H1 (cell line): ENCODE data around the gene PMM2. TPM values are rescaled to one million over a fixed set of nuclear protein-coding genes. Genes with fewer than 3 reads are reported as not detected.
A peak's percentile ranks its signal among the peaks of the same experiment; 100 is the strongest.

Experiments used
- CTCF ChIA-PET: fragments of 300-600 bp; sonication (Branson Sonifier 250); formaldehyde crosslinking; loops from one replicate; lab custom pipeline; 2021; ENCODE audit not compliant: partially characterized antibody; lab: Charles Lee
- POLR2A ChIA-PET: fragments of 300-600 bp; sonication (Branson Sonifier 250); formaldehyde crosslinking; loops from one replicate; lab custom pipeline; 2021; ENCODE audit warnings: inconsistent platforms; ENCODE audit not compliant: partially characterized antibody; lab: Charles Lee
- DNase-seq, 2 experiments: peaks; one replicate each; pipeline versions ENCODE4 v3.0.0 to v3.0.0-alpha.2; 2010 to 2022; ENCODE audit warnings: low spot score in 2 of 2, low read depth in 1 of 2, mixed read lengths in 1 of 2
- FAIRE-seq: peaks from 2 replicates; lab custom pipeline; 2011; peaks lifted over from hg19 to GRCh38; lab: Jason Lieb, UNC
- H2AFZ ChIP-seq: 2 replicates; pipeline ENCODE4 v1.8.1; 2012; ENCODE audit warnings: low read length, inconsistent platforms
- H2AK5ac ChIP-seq: 2 replicates; pipeline ENCODE4 v1.6.1; 2013; ENCODE audit warnings: low read depth, low read length
- H2BK120ac ChIP-seq: replicated peaks from 2 replicates; pipeline ENCODE3; 2013; ENCODE audit warnings: low read depth, low read length, inconsistent platforms
- H2BK12ac ChIP-seq: 2 replicates; pipeline ENCODE4 v1.6.1; 2013; ENCODE audit warnings: low read depth, low read length
- H2BK15ac ChIP-seq: 2 replicates; pipeline ENCODE4 v1.6.1; 2013; ENCODE audit warnings: low read length
- H2BK20ac ChIP-seq: 2 replicates; pipeline ENCODE4 v1.6.1; 2013; ENCODE audit warnings: low read length
- H2BK5ac ChIP-seq: 2 replicates; pipeline ENCODE4 v1.6.1; 2013; ENCODE audit warnings: low read depth, low read length
- H3K14ac ChIP-seq: 2 replicates; pipeline ENCODE4 v1.6.1; 2013; ENCODE audit warnings: inconsistent platforms; ENCODE audit not compliant: insufficient read length
- H3K18ac ChIP-seq: 2 replicates; pipeline ENCODE4 v1.6.1; 2013; ENCODE audit warnings: low read length; ENCODE audit errors: extremely low read depth
- H3K23ac ChIP-seq: 2 replicates; pipeline ENCODE4 v1.6.1; 2013; ENCODE audit warnings: inconsistent platforms; ENCODE audit not compliant: insufficient read length
- H3K23me2 ChIP-seq: 2 replicates; pipeline ENCODE4 v1.6.1; 2013; ENCODE audit warnings: low read depth, low read length
- H3K27ac ChIP-seq: 2 replicates; pipeline ENCODE4 v1.6.1; 2011; ENCODE audit warnings: low read depth, low read length, inconsistent platforms
- H3K27me3 ChIP-seq, 4 experiments: replicated peaks in 1 of 4; 1 replicate in 1 of 4; 2 replicates in 3 of 4; pipeline versions ENCODE4 v1.6.1 to v1.8.1; 2011 to 2013; ENCODE audit warnings: low read length in 3 of 4, mild to moderate bottlenecking in 3 of 4, inconsistent platforms in 2 of 4, mixed read lengths in 2 of 4, moderate library complexity in 1 of 4; ENCODE audit not compliant: control insufficient read depth in 3 of 4, insufficient read depth in 3 of 4; ENCODE audit errors: extremely low read depth in 1 of 4
- H3K36me3 ChIP-seq, 4 experiments: 2 replicates each; pipeline versions ENCODE4 v1.6.1 to v1.8.1; 2011 to 2013; ENCODE audit warnings: mild to moderate bottlenecking in 4 of 4, low read length in 3 of 4, moderate library complexity in 2 of 4, control low read depth in 1 of 4, inconsistent platforms in 1 of 4; ENCODE audit not compliant: insufficient read depth in 4 of 4, control insufficient read depth in 2 of 4
- H3K4ac ChIP-seq: replicated peaks from 2 replicates; pipeline ENCODE3; 2013; ENCODE audit warnings: low read length, low read depth, mixed read lengths, inconsistent platforms; ENCODE audit not compliant: insufficient read length
- H3K4me1 ChIP-seq, 4 experiments: replicated peaks in 1 of 4; 1 replicate in 1 of 4; 2 replicates in 3 of 4; pipeline versions ENCODE4 v1.6.1 to v1.8.1; 2011 to 2013; ENCODE audit warnings: low read length in 3 of 4, inconsistent platforms in 2 of 4, mixed read lengths in 1 of 4; ENCODE audit not compliant: insufficient read depth in 4 of 4, control insufficient read depth in 3 of 4
- H3K4me2 ChIP-seq, 2 experiments: 2 replicates each; pipeline versions ENCODE4 v1.6.1 to v1.8.1; 2011 to 2013; ENCODE audit warnings: low read depth in 2 of 2, low read length in 2 of 2, control low read depth in 1 of 2, inconsistent platforms in 1 of 2, mild to moderate bottlenecking in 1 of 2; ENCODE audit not compliant: insufficient read depth in 1 of 2
- H3K4me3 ChIP-seq, 4 experiments: fragments of 200-600, 300-600 bp in 1 of 4; sonication (generic), shearing (Covaris generic), sonication (Bioruptor Twin) in 1 of 4; 2 replicates each; pipeline versions ENCODE4 v1.5.1 to v1.8.1; 2011 to 2016; ENCODE audit warnings: low read length in 4 of 4, low read depth in 3 of 4, control low read depth in 2 of 4, inconsistent platforms in 2 of 4, mild to moderate bottlenecking in 2 of 4, mixed read lengths in 1 of 4, moderate library complexity in 1 of 4; ENCODE audit not compliant: insufficient read depth in 2 of 4; ENCODE audit errors: extremely low read depth in 1 of 4
- H3K56ac ChIP-seq: replicated peaks from 2 replicates; pipeline ENCODE3; 2013; ENCODE audit warnings: low read depth, mild to moderate bottlenecking, mixed read lengths, low read length, inconsistent platforms; ENCODE audit not compliant: insufficient read length
- H3K79me1 ChIP-seq: 2 replicates; pipeline ENCODE4 v1.6.1; 2013; ENCODE audit warnings: low read depth, low read length, control low read depth
- H3K79me2 ChIP-seq, 2 experiments: 2 replicates each; pipeline versions ENCODE4 v1.6.1 to v1.8.1; 2012 to 2013; ENCODE audit warnings: low read length in 2 of 2, mild to moderate bottlenecking in 2 of 2, inconsistent platforms in 1 of 2; ENCODE audit not compliant: insufficient read depth in 2 of 2, control insufficient read depth in 1 of 2
- H3K9ac ChIP-seq, 4 experiments: replicated peaks in 1 of 4; 1 replicate in 1 of 4; 2 replicates in 3 of 4; pipeline versions ENCODE4 v1.6.1 to v1.8.1; 2011 to 2013; ENCODE audit warnings: low read depth in 3 of 4, low read length in 3 of 4, control low read depth in 2 of 4, mild to moderate bottlenecking in 2 of 4, moderate library complexity in 2 of 4, inconsistent platforms in 1 of 4; ENCODE audit errors: extremely low read depth in 1 of 4
- H3K9me3 ChIP-seq, 2 experiments: 2 replicates each; pipeline versions ENCODE4 v1.6.1 to v1.8.1; 2012 to 2013; ENCODE audit warnings: mild to moderate bottlenecking in 2 of 2, moderate library complexity in 2 of 2, control low read depth in 1 of 2, inconsistent platforms in 1 of 2, low read depth in 1 of 2, low read length in 1 of 2, mixed read lengths in 1 of 2; ENCODE audit not compliant: insufficient read depth in 2 of 2
- H4K20me1 ChIP-seq, 2 experiments: replicated peaks in 1 of 2; 2 replicates each; pipeline versions ENCODE3 to v1.8.1; 2011 to 2013; ENCODE audit warnings: inconsistent platforms in 2 of 2, low read length in 2 of 2, mild to moderate bottlenecking in 1 of 2; ENCODE audit not compliant: insufficient read depth in 2 of 2, control insufficient read depth in 1 of 2
- H4K5ac ChIP-seq: 2 replicates; pipeline ENCODE4 v1.6.1; 2013; ENCODE audit warnings: low read length, low read depth, mixed read lengths, inconsistent platforms; ENCODE audit not compliant: insufficient read length
- H4K8ac ChIP-seq: 2 replicates; pipeline ENCODE4 v1.8.0; 2013; ENCODE audit warnings: mild to moderate bottlenecking, moderate library complexity, low read length, inconsistent platforms; ENCODE audit not compliant: insufficient read depth; ENCODE audit errors: extremely low read depth
- H4K91ac ChIP-seq: replicated peaks from 2 replicates; pipeline ENCODE3; 2013; ENCODE audit warnings: low read length, mixed read lengths, inconsistent platforms; ENCODE audit not compliant: insufficient read length
- CHD2 ChIP-seq: IDR thresholded peaks from 2 replicates; pipeline ENCODE4 v1.6.1; 2012; ENCODE audit warnings: low read length, improper control_type of control experiment
- GABPA ChIP-seq: IDR thresholded peaks from 2 replicates; pipeline ENCODE4 v1.6.1; 2011; ENCODE audit warnings: mild to moderate bottlenecking, low read length, moderate library complexity, borderline replicate concordance; ENCODE audit not compliant: insufficient read depth
- PHF8 ChIP-seq: fragments of 200-600 bp; sonication (generic); conservative IDR thresholded peaks from 2 replicates; pipeline ENCODE4 v1.7.1; 2012; ENCODE audit warnings: low read depth, mild to moderate bottlenecking, inconsistent platforms, low read length, moderate library complexity
- POLR2AphosphoS5 ChIP-seq: IDR thresholded peaks from 2 replicates; pipeline ENCODE4 v1.6.1; 2011; ENCODE audit warnings: low read depth, low read length
- RAD21 ChIP-seq, 2 experiments: IDR thresholded peaks in 1 of 2; conservative IDR thresholded peaks in 1 of 2; 2 replicates each; pipeline ENCODE4 v1.6.1; 2011; ENCODE audit warnings: low read depth in 2 of 2, low read length in 2 of 2, improper control_type of control experiment in 1 of 2, inconsistent platforms in 1 of 2, mild to moderate bottlenecking in 1 of 2, moderate library complexity in 1 of 2
- WGBS, 2 experiments: shearing (Covaris generic) in 1 of 2; methylation state at CpG; one replicate each; pipeline versions ENCODE4 v1.1.6 to v1.1.7; 2013 to 2015; ENCODE audit warnings: low lambda C conversion rate in 2 of 2, mixed read lengths in 2 of 2, inconsistent platforms in 1 of 2, low coverage in 1 of 2, missing lambda C conversion rate in 1 of 2; ENCODE audit not compliant: insufficient replicate concordance in 2 of 2, insufficient coverage in 1 of 2, insufficient read length in 1 of 2; ENCODE audit errors: extremely low coverage in 1 of 2, missing lambda C conversion rate in 1 of 2; 5-methylcytosine and 5-hydroxymethylcytosine counted together
- polyA plus RNA-seq, 7 experiments: library from polyadenylated mRNA; depleted of rRNA in 3 of 7; stranded (reverse) in 5 of 7; unstranded in 2 of 7; fragments of >200 nt in 5 of 7; fragments of 200-250 nt in 2 of 7; gene quantifications; 1 replicate in 5 of 7; 2 replicates in 1 of 7; 4 replicates in 1 of 7; pipeline versions ENCODE4 v1.2.1 to v1.2.3, GENCODE V29; 2011 to 2013; ENCODE audit warnings: missing spikeins in 2 of 7, mixed read lengths in 2 of 7
- total RNA-seq: library from RNA; stranded (reverse); fragmentation: NEBNext Ultra II Directional; extraction: Animal tissue kit (Norgen Biotek cat#: 25700); gene quantifications from 2 replicates; pipeline ENCODE4 v1.2.1, GENCODE V29; 2021

Gene PMM2
- total and polyA plus RNA-seq, 2 of the 8 experiments (the other 6 are each of a cell fraction or from before 2014, with no cell fraction given), result 26.2 to 49.4 TPM

DNA sequence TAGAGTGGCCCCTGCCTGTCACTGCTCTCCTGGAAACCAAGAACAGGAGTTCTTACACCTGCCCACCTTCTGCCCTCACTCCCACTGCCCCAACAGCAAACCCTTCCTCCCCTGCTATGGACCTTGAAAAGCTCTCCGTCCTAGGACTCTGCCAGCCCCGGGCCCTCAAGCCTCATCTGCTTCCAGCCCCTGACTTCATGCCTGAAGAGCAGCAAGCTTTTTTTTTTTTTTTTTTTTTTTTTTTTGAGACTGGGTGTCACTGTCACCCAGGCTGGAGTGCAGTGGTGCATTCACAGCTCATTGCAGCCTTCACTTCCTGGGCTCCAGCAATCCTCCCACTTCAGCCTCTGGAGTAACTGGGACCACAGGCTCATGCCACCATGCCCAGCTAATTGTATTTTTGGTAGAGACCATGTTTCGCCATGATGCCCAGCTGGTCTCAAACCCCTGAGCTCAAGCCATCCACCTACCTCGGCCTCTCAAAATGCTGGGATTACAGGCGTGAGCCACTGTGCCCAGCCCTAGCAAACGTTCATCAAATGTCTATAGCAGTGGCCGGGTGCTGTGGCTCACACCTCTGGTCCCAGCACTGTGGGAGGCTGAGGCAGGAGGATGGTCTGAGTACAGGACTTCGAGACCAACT lies 54.2 kb downstream of the PMM2 start:
- peak; percentile 62; the same call in 1 of the 2 replicates for TF ChIP-seq POLR2AphosphoS5
- no peak for TF ChIP-seq GABPA
- TF ChIP-seq CHD2, result no peak
- TF ChIP-seq RAD21 (IDR thresholded peaks at IDR 0.05 in 1 of 2, conservative IDR thresholded peaks at IDR 0.05 in 1 of 2; ENCODE audit: low read depth in 2 of 2, low read length in 2 of 2), result no peak
- no peak for TF ChIP-seq PHF8
- H3K56ac ChIP-seq, result no peak overlapping the region
- DNase-seq, result no peak
- H3K27me3 ChIP-seq, result no peaks in the 10 kb centered on the region
- no peak overlapping the region for H2BK120ac ChIP-seq
- H3K79me2 ChIP-seq, result peaks cover 0 to 3% of the 10 kb centered on the region in 2 experiments; a peak in 1 of 4 replicates
- POLR2A ChIA-PET, result interaction anchor here (0.7 to 24.4 kb wide), 6 partner anchors 20 to 175 kb away, joined by 3 to 456 read pairs (median 3); partner anchors contain the start of genes CARHSP1 and LITAFD
- no peak overlapping the region for H3K4me3 ChIP-seq
- no peak overlapping the region for H2BK5ac ChIP-seq
- no peak overlapping the region for H4K5ac ChIP-seq
- H4K8ac ChIP-seq, result no peak overlapping the region
- H3K9ac ChIP-seq, result no peak overlapping the region
- H2BK20ac ChIP-seq, result no peak overlapping the region
- no peak overlapping the region for H2BK12ac ChIP-seq
- no peak overlapping the region for H4K91ac ChIP-seq
- peaks cover 0 to 21% (median 9%) of the 10 kb centered on the region in 4 experiments; a peak in 6 of 7 replicates for H3K4me1 ChIP-seq
- no peaks in the 10 kb centered on the region for H3K23me2 ChIP-seq
- H3K79me1 ChIP-seq, result peaks cover 3% of the 10 kb centered on the region
- no peak overlapping the region for H3K4me2 ChIP-seq
- no peak overlapping the region for H3K14ac ChIP-seq
- CTCF ChIA-PET, result interaction anchor here (0.6 to 8.8 kb wide), 9 partner anchors 8 to 349 kb away, joined by 3 to 90 read pairs (median 4); partner anchors contain the start of gene CARHSP1
- H3K4ac ChIP-seq, result no peak overlapping the region
- H3K18ac ChIP-seq, result no peak overlapping the region
- no peak overlapping the region for H2AFZ ChIP-seq
- peaks cover 16 to 29% of the 10 kb centered on the region in 2 experiments for H4K20me1 ChIP-seq
- WGBS, 2 experiments, result 89% methylated on average over 8 of the region's 8 CpGs; no CpG with 5 or more reads in 1 of the 2 experiments
- no peak overlapping the region for H2BK15ac ChIP-seq
- no peak overlapping the region for H2AK5ac ChIP-seq
- no peaks in the 10 kb centered on the region for H3K9me3 ChIP-seq
- no peak overlapping the region for H3K23ac ChIP-seq
- H3K27ac ChIP-seq, result no peak overlapping the region
- H3K36me3 ChIP-seq, result peaks cover 27 to 83% (median 40%) of the 10 kb centered on the region in 4 experiments; a peak in 7 of 8 replicates
- no peak for FAIRE-seq
